GM13976 (cell line): ENCODE results near the gene CRHR1.

Experiments used
- DNase-seq: peaks from one replicate; pipeline ENCODE4 v3.0.0; 2012; ENCODE audit warnings: low spot score
- in situ Hi-C: fragments of 300-500 bp; cut with MboI; formaldehyde crosslinking; loops from one replicate; pipeline ENCODE4 v1.12.0; 2022; ENCODE audit warnings: low sequenced_read_pairs, mixed read lengths, inconsistent platforms; ENCODE audit not compliant: unreplicated experiment
- TF ChIP-seq, protein P1 (sequence below): IDR thresholded peaks from 2 replicates; pipeline ENCODE4 v1.5.1; 2012; ENCODE audit warnings: borderline replicate concordance, mild to moderate bottlenecking; ENCODE audit not compliant: insufficient read depth; ENCODE audit errors: extremely low read depth, missing control alignments, control extremely low read depth

CRHR1 gene

DNA sequence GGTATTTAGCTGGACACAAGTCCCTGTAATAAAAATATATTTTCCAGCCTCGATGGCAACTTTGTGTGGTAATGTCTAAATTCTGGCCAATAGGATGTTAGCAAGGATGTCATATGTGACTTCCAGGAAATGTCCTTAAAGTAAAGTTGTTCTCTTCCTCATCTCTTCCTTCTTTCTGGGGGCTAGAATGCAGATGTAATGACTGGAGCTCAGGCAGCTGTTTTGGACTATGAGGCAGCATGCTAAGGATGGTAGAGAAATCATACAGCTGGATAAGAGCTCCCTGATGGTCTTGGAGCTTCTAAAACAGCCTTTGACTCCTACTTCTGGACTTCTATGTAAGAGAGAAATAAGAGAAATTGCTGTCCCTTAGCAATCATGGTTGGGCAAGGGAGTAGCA, 93.3 kb downstream of the CRHR1 start:
- in situ Hi-C loops = no loop called here
- no peak for DNase-seq
- TF ChIP-seq, protein P1, sequence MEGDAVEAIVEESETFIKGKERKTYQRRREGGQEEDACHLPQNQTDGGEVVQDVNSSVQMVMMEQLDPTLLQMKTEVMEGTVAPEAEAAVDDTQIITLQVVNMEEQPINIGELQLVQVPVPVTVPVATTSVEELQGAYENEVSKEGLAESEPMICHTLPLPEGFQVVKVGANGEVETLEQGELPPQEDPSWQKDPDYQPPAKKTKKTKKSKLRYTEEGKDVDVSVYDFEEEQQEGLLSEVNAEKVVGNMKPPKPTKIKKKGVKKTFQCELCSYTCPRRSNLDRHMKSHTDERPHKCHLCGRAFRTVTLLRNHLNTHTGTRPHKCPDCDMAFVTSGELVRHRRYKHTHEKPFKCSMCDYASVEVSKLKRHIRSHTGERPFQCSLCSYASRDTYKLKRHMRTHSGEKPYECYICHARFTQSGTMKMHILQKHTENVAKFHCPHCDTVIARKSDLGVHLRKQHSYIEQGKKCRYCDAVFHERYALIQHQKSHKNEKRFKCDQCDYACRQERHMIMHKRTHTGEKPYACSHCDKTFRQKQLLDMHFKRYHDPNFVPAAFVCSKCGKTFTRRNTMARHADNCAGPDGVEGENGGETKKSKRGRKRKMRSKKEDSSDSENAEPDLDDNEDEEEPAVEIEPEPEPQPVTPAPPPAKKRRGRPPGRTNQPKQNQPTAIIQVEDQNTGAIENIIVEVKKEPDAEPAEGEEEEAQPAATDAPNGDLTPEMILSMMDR = no peak

DNA sequence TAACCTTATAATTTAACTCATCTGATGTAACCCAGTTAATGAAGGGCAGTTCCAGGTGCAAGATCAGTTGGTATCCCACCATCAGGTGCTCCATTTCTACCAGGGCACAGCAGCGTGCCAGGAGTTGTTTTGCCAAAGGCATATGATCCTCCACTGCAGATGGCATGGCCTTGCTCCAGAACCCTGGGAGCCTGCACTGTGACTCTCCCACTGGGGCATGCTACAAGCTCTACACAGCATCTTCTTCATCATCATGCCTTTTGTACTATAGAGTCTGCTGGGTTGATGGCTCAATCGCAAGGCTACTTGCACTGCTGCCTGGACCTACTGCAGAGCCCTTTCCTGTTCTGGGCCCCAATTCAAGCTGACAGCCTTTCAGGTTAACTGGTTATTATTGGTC, 98.9 kb downstream of the CRHR1 start:
- TF ChIP-seq, protein P1 = no peak
- in situ Hi-C loops = loop anchor here (10.0 kb wide), 1 partner anchor 58 kb away; no protein-coding TSS in a partner anchor
- DNase-seq = no peak
